GM21447 (cell line): ENCODE results near the gene TPM2.

Experiments used
- ATAC-seq: cut with Tn5 transposase; IDR thresholded peaks from one replicate; pipeline ENCODE4 v1.9.1; 2021; ENCODE audit not compliant: unreplicated experiment

TPM2 gene

GRCh38 chr9:35718721-35719511 lies 29.2 kb upstream of the TPM2 start:
- ATAC-seq = no peak

DNA sequence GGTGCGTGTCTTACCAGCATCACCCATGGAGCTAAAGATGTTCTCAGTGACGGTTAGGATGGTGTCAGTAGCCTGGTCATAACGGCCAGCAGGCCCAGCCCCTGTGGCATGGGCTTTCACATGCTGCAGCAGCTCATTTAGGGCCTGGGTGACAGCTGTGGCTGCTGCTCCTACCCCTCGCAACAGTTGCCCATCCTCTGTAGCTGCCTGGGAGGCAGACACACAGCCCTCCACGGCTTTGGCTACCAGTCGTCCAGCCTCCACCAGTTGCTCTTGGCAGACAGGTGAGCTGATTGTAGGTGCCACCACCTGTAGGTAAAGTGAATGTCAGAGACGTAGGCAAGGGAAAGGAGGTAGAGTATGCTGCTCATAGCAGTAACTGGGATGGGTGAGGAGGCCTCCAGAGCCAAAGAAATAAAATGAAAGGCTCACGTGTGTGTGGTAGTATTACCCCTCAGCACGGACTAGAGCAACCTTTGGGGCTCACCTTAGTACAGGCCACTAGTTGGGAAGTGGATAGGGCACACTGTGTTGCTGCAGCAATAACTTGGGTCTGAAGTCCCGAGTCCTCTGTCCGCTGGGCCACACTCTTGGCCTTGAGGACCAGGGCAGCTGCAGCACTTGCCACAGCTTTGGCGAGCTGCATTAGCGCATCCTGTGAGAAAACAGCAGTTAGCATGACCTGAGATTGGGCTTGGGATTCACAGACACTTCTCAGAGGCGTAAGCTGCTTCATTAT lies 27.6 kb upstream of the TPM2 start:
- no peak for ATAC-seq

GRCh38 chr9:35716230-35716629 lies 26.5 kb upstream of the TPM2 start:
- no peak for ATAC-seq

GRCh38 chr9:35714579-35715252 lies 25.0 kb upstream of the TPM2 start:
- ATAC-seq = no peak

GRCh38 chr9:35714123-35714522 lies 24.4 kb upstream of the TPM2 start:
- ATAC-seq = no peak

DNA sequence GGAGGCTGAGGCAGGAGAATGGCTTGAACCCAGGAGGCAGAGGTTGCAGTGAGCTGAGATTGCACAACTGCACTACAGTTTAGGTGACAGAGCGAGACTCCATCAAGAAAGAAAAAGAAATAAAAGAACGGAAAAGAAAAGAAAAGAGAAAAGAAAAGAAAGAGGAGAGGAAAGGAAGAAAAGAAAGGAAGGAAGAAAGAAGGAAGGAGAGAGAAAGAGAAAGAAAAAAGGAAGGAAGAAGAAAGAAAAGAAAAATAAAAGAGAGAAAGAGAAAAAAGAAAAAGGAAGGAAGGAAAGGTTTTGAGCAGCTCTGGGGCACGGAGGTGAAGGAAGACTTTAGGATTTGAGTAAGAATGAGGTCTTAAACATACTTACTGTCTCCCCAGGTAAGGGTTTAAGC lies 23.9 kb upstream of the TPM2 start:
- no peak for ATAC-seq

- ATAC-seq = no peak
Measured at GRCh38 chr9:35712762-35713400, 23.2 kb upstream of the TPM2 start.

DNA sequence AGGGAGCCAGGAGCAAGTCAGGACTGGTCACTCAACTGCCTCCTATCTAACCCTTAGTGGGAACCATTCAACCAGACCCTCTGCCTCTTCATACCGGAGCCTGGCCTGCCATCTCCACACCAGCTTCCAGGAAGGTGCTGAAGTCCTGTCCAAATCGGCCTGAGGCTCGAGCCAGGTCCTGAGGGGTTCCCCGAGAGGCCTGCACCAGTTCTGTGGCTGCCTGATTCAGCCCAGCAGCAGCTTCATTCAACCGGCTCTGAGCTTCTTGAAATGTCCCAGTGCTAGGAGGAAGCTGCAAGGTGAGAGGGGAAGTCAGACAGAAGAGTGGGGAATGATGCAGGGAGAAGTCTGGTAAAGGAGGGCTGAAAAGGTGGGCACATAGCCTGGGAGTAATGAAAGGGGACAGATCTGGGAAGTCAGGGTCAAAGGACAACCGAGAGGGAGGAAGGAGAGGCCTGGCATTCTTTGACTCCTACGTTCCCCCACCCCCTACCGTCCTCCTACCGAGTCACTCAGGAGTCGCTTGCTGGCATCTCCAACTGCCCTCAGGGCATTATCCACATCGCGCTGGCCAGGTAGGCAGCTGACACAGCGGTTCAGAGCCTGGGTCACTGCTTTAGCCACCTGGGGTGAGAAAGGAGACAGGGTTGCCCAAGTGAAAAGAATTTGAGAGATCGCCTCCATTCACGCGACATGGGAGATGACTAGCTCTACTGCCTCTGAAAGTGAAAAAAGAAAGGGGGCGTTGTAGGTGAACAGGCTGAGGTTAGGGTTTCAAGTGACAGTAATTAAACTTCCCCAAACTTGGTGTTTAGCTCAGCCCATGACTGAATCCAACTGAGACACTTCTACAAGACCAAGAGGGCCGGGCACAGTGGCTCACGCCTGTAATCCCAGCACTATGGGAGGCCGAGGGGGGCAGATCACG lies 22.0 kb upstream of the TPM2 start:
- ATAC-seq = no peak

- ATAC-seq = no peak
Measured at GRCh38 chr9:35710818-35711500, 21.2 kb upstream of the TPM2 start.

DNA sequence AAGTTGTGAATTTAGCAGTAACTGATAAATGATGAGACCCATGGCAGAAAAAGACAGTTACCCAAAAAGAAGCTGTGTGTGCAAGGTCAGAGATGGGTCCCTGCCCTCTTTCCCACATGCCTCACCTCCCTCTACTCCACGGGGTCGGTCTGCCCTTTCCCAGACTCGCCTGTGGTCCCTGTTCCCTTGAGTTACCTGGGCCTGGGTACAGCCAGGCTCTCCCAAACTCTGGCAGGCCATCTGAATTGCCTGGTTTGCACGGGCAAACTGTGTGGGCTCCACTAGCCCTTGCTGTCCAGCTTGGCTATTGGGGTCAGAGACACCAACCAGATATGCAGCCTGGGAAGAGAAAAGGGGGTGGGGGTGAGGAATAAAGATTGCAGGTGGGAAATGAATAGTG lies 18.4 kb upstream of the TPM2 start:
- no peak for ATAC-seq

DNA sequence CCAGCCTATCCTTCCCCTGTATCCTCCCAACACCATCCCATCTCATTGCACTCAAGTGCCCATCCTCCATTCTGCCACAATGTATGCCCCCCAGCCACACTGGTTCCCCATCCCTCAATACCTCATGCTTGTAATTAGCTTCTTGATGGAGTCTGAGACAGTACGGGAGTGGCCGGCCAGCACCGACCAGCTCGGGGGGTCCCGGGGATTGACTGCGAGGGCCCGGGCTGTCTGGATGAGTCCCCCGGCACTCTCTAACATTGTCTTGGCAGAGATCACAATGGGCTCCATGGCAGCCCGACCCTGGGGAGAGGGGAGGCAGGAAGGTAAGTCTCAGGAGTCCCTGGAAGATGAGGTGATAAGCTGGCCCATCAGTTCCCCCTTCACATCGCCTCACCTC lies 17.2 kb upstream of the TPM2 start:
- ATAC-seq = no peak

- ATAC-seq = no peak
Measured at GRCh38 chr9:35705836-35706430, 16.2 kb upstream of the TPM2 start.

DNA sequence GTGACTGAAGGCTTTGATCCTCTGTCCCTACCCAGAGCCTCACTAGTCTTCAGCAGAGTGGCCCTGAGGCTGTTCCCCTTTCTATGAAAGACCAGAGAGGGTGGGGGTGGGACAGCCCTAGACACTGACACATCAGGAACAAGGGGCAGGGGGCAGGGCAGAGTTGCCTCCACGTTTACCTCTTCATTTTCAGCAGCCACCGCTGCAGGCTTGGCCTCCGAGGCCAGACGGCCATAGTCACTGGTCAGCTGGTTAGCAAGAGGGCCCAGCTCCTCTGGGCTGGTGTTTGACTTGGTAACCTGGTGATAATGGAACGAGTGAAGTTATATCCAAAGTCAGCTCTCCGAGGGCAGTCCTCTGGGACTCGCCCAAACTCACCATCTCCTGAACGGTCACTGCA lies 15.6 kb upstream of the TPM2 start:
- ATAC-seq = no peak

DNA sequence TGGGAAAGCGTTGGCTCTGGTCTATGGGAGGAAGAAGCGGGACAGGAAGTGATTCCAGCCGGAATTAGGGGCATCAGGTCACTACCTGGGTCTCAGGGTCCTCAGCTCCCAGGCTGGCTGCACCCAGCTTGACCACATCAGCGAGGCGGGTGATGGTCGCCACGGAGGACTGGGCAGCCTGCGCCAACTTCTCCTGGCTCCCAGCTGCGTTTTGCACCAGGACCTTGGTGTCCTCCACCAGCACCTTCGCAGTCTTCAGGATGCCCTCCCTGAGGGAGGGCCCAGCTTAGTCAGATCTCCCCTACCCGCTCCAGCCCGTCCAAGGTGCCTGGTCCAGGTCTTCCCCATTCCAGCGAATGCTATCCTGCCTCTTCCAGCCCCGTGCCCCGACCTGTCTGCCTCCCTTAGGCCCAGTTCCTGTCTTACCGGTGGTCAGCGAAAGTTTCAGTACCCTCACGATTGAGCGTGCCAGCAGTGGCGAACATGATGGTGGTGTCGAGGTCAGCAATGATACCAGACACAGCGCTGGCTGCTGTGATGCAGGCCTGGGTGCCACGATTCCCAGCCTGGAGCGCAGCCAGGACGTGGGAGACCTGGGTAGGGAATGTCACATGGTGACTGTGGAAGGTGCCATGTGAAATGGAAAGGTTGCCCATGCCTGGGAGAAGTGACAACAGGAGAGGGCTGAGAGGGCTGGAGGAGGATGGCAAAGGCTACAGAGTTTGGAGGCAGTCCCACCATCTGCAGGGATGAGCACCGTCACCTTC lies 14.4 kb upstream of the TPM2 start:
- ATAC-seq = no peak

GRCh38 chr9:35702696-35703095 lies 13.0 kb upstream of the TPM2 start:
- no peak for ATAC-seq

DNA sequence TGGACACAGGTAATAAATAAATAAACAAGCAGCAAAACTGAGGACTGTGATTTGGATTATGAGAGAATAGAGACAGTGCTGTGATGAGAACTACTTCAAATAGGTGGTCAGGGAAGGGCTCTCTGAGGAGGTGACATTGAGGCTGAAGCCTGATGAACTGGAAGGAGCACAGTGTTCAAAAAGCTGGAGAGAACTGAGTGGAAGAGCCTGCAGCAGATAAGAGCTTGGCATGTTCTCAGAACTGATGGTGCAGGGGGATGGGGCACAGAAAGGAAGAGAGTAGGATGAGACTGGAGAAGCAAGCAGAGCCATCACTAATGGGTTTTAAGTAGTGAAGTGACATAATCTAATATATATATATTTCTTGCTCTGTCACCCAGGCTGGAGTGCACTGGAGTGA lies 11.2 kb upstream of the TPM2 start:
- no peak for ATAC-seq

- ATAC-seq = no peak
Measured at GRCh38 chr9:35700031-35700430, 10.3 kb upstream of the TPM2 start.

- ATAC-seq = no peak
Measured at GRCh38 chr9:35698231-35698630, 8.5 kb upstream of the TPM2 start.

- ATAC-seq = no peak
Measured at GRCh38 chr9:35697486-35697885, 7.8 kb upstream of the TPM2 start.
